SW 1271 (cell line): ENCODE results near the gene NPLOC4.

Experiments used
- DNase-seq, 2 experiments: peaks; one replicate each; lab custom pipeline; 2025; lab: John Stamatoyannopoulos, UW

Gene NPLOC4

DNA sequence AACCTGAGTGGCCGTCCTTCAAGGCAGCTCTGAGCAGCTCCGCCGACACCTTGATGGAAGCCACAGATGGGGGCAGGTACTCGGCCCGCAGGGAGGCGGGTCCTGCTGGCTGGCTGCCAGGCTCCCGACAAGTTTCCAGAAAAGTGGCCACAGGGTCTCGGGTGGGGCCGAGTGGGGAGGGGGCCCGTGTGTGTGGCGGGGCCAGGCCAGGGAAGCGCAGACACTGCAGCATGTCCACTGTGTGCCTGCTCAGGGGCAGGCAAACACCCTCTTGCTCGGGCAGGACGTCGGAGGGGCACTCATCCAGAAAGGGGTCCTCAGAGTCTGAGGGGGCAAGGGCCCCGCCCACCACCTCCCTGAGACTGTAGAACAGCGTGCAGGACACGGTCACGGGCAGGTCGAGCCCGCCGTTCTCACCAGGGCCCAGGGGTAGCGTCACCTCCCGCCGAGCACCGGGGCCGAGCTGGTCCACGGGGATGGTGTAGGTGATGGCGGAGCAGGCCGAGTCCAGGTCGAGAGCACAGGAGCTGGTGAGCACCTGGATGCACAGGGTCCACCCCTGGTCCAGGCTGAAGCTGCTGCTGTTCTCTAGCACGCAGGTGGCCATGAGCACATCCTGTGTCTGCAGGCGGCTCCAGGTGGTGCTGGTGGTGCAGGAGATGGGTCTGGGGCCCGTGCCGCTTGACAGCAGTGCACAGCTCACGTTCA is 89.9 kb downstream of the NPLOC4 start:
- DNase-seq: no peak

GRCh38 chr17:81545160-81545949 is 91.6 kb downstream of the NPLOC4 start:
- no peak for DNase-seq

GRCh38 chr17:81544281-81544974 is 92.5 kb downstream of the NPLOC4 start:
- no peak for DNase-seq

GRCh38 chr17:81543756-81544155 is 93.2 kb downstream of the NPLOC4 start:
- DNase-seq: no peak

- DNase-seq: no peak
Observed at GRCh38 chr17:81543339-81543675, 93.6 kb downstream of the NPLOC4 start.

GRCh38 chr17:81542431-81543338 is 94.2 kb downstream of the NPLOC4 start:
- DNase-seq: no peak

- no peak for DNase-seq
Observed at GRCh38 chr17:81541123-81541522, 95.8 kb downstream of the NPLOC4 start.

GRCh38 chr17:81540676-81541027 is 96.3 kb downstream of the NPLOC4 start:
- no peak for DNase-seq

DNA sequence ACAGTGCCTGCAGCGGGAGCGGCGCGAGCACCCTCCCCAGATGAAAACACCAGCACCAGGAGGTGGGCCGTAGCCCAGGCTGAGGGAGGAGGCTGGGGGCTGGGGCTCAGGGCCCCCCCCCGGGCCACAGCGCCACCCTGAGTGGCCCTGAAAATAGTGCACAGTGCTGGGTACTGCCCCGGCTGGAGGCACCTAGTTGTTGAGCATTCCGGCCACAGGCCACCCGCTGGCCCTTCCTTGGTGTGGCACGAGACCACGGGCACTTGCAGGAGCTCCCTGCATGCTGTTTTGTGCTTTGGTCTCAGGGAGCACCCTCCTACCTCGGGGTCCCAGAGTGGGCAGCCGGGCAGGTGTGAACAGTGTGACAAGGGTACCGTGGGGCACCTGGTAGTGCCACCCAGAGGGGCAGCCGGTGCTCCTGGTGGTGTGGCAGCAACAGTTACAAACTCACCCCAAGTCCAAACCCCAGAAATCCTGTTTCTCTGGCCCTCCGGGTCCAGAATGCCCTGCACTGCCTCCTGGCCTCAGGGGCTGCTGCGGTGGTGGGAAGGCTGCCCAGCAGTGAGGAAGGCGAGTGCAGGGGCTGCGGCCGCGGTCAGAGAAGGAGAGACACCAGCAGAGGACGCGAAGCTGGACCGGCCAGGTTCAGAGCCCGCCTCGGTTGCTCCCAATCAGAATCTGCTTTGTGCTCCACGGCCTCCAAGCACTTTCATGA is 96.8 kb downstream of the NPLOC4 start:
- no peak for DNase-seq

GRCh38 chr17:81539571-81539900 is 97.4 kb downstream of the NPLOC4 start:
- DNase-seq: no peak

DNA sequence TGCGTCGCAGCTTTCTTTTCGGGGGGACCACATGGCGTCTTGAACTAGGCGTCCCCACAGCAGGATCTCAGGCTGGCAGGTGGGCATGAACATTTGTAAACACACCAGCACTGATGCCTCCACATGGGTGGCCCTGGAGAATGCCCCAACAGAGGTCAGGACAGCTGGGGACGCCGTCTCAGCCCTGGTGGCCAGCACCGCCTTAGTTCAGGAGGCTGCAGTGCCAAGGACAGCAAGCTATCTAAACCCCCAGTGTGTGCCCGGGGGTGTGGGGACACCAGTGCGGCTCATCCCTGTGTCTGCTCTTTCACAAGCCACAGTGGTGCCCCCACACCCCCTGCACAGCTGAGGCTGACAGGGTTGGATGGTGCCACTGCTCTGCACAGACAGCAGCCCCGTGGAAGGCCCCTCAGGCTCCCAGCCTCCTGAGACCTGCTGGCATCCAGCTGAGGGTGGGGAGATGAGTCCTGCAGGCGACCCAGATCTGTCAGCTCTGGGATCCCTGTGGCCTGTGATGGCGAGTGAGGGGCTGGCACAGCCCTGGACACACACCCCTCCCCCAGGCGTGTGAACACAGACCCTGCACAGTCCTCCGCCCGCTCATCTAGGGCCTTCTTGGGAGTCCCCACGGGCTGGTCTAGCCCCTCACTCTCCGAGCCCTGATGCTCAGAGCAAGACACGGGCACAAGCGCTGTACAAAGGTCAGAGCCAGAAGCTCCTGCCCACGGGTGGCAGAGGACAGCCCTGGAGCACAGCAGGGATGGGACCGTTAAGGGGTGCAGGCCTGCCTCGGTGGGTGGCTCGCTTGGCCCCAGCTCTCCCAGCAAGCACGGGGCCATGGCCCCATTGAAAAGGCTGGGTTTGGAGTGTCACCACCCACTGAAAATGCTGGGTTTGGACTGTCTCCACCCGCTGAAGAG is 98.0 kb downstream of the NPLOC4 start:
- no peak for DNase-seq

GRCh38 chr17:81537856-81538555 is 98.9 kb downstream of the NPLOC4 start:
- DNase-seq: no peak

- no peak for DNase-seq
Observed at GRCh38 chr17:81537343-81537855, 99.5 kb downstream of the NPLOC4 start.

DNA sequence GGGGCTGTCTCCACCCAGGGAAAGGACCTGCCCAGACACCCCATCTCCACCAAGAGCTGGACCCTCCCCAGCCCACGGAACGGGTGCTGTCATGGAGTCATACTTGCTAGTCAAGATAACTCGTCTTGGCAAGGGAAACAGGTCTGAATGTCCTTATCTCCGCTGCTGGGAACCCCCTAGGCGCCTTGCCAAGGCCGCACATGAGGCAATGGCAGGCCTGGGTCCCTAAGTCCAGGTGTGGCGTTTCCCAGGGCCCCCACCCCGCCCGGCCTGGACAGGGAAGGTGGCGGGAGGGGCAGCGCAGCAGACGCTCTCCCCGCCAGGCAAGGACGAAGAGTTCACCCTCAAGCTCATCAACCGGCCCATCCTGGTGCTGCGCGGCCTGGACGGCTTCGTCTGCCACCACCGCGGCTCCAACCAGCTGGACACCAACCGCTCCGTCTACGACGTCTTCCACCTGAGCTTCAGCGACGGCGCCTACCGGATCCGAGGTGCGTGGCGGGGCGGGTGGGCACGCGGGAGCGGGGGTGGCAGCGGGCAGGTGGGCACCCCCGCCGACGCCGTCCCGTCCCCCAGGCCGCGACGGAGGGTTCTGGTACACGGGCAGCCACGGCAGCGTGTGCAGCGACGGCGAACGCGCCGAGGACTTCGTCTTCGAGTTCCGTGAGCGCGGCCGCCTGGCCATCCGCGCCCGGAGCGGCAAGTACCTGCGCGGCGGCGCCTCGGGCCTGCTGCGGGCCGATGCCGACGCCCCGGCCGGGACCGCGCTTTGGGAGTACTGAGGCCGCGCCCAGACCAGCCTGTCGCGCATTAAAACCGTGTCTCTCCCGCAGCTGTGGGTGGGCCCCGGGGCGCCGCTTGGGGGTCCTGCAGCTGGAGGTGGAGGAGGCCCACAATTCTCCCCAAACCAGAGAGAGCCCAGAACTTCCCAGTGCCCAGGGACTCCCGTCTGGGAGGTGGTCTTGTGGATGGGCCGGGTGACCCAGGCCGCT is 100.3 kb downstream of the NPLOC4 start:
- DNase-seq: no peak

DNA sequence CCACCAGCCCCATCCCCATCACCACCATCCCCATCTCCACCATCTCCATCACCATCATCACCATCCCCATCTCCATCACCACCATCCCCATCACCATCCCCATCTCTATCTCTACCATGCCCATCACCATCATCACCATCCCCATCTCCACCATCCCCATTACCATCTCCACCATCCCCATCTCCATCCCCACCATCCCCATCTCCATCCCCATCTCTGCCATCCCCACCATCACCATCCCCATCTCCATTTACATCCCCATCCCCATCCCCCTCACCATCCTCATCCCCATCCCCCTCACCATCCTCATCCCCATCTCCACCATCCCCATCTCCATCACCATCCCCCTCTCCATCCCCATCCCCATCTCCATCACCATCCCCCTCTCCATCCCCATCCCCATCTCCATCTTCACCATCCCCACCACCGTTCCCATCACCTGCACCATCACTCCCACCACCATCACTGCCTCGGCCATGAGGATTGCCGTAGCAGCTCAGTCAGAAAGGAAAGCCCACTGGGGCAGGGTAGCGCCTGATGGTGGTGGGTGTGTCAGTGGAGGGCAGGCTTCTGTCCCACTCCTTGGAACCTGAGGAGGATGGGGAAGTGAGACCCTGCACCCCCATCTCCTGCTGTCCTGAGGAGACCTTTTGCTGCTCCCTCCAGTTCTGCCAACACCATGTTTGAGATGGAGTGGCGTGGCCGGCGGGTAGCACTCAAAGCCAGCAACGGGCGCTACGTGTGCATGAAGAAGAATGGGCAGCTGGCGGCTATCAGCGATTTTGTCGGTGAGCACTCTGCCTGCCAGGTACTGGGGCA is 101.2 kb downstream of the NPLOC4 start:
- DNase-seq: no peak

DNA sequence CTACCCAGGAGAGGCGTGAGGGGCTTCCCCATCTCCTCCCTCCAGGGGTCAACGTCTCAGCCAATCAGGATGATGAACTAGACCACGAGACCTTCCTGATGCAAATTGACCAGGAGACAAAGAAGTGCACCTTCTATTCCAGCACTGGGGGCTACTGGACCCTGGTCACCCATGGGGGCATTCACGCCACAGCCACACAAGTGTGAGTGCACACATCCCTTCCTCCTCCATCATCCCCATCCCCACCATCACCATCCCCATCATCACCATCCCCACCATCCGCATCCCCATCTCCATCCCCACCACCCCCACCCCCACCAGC is 101.9 kb downstream of the NPLOC4 start:
- no peak for DNase-seq

DNA sequence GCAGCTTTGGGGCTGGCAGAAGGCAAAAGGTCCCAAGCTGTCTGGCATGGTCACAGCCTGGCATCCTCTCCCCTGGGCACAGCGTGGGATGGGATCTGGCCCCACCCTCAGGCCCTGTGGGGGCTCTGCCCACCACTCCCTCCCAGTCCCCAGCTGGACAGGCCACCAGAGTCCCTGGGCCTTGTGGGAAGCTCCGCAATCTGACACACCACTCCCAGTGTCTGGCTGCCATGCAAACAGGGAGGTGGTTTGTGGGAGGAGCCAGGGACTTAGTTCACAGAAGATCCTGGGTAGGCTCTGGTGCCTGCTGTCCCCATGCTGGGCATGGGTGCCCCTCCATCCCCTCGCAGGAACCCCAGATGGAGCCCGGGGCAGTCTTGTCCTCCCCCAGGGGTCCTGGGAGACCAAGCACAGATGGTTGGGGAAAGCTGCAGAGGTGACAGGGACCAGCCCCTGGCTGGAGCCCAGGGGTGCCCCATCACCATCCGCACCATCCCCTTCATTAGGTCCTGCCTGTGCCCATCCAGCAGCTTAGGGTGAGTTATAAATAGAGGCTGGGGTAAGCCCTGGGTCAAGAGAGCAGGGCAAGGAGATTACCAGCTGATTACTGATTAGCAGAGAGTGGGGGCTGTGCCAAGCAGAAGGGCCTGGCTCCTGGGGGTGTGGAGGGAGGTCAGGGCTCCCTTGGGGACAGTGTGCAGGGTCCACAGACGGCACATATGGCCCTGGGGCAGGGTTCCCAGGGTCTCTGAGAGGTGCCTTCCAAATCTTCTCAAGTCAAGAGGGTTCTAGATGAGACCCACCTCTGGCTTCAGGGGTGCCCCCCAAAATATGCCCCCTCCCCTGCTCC is 102.5 kb downstream of the NPLOC4 start:
- no peak for DNase-seq
